ENCODE measurements around the gene ICAM3.

ICAM3 gene

GRCh38 chr19:10291554-10292205 is 47.7 kb downstream of the ICAM3 start:
- no peak for DNase-seq (ENCODE audit: low read depth, low spot score)
- H3K4me3 ChIP-seq (ENCODE audit: low read depth, low read length) = no peak overlapping the region
- in situ Hi-C loops (cut with HindIII; ENCODE audit: low sequenced_read_pairs) = no loop called here
- no peak for TF ChIP-seq CTCF (IDR thresholded peaks at IDR 0.05; ENCODE audit: low read depth, low read length)

- H3K4me3 ChIP-seq (ENCODE audit: low read depth, low read length) = no peak overlapping the region
- TF ChIP-seq CTCF (IDR thresholded peaks at IDR 0.05; ENCODE audit: low read depth, low read length) = no peak
- in situ Hi-C loops (cut with HindIII; ENCODE audit: low sequenced_read_pairs) = no loop called here
- DNase-seq (ENCODE audit: low read depth, low spot score) = no peak
Measured at GRCh38 chr19:10290876-10291553, 48.4 kb downstream of the ICAM3 start.

- DNase-seq (ENCODE audit: low read depth, low spot score) = no peak
- no peak overlapping the region for H3K4me3 ChIP-seq (ENCODE audit: low read depth, low read length)
- in situ Hi-C loops (cut with HindIII; ENCODE audit: low sequenced_read_pairs) = no loop called here
- TF ChIP-seq CTCF (IDR thresholded peaks at IDR 0.05; ENCODE audit: low read depth, low read length) = no peak
Measured at GRCh38 chr19:10290357-10290875, 49.0 kb downstream of the ICAM3 start.

GRCh38 chr19:10289836-10290356 is 49.5 kb downstream of the ICAM3 start, which contains the start of gene ICAM5:
Gene ICAM5 (plus strand): TSS chr19:10289952. CDS start chr19:10290044, 92 bp downstream.
- in situ Hi-C loops (cut with HindIII; ENCODE audit: low sequenced_read_pairs) = no loop called here
- no peak for TF ChIP-seq CTCF (IDR thresholded peaks at IDR 0.05; ENCODE audit: low read depth, low read length)
- no peak for DNase-seq (ENCODE audit: low read depth, low spot score)
- H3K4me3 ChIP-seq (ENCODE audit: low read depth, low read length) = peak within 1 kb of the TSS; percentile 13

GRCh38 chr19:10289167-10289835 is 50.1 kb downstream of the ICAM3 start:
- in situ Hi-C loops (cut with HindIII; ENCODE audit: low sequenced_read_pairs) = no loop called here

More at GRCh38 chr19:10289167-10289835, 50.1 kb downstream of the ICAM3 start:
- peak overlapping the region; percentile 13 for H3K4me3 ChIP-seq (ENCODE audit: low read depth, low read length)
- no peak for TF ChIP-seq CTCF (IDR thresholded peaks at IDR 0.05; ENCODE audit: low read depth, low read length)
- DNase-seq (ENCODE audit: low read depth, low spot score) = no peak
